Transverse colon (tissue), 3 donors: ENCODE data around the gene TMEM14B.

Experiments
- EP300 ChIP-seq: sonication (generic); formaldehyde crosslinking; IDR thresholded peaks from one replicate; pipeline ENCODE4 v1.6.1; 2017; ENCODE audit warnings: antibody characterized with exemption, low read depth
- TF ChIP-seq, protein P1 (sequence below), 5 experiments: fragments of 200-600 bp in 3 of 5; fragments of 450-650 bp in 2 of 5; sonication (generic) in 3 of 5; IDR thresholded peaks; 1 replicate in 2 of 5; 2 replicates in 3 of 5; pipeline ENCODE4 v1.5.1; 2016 to 2017; ENCODE audit warnings: antibody characterized with exemption in 5 of 5, inconsistent platforms in 3 of 5, mild to moderate bottlenecking in 2 of 5, moderate library complexity in 1 of 5

DNA sequence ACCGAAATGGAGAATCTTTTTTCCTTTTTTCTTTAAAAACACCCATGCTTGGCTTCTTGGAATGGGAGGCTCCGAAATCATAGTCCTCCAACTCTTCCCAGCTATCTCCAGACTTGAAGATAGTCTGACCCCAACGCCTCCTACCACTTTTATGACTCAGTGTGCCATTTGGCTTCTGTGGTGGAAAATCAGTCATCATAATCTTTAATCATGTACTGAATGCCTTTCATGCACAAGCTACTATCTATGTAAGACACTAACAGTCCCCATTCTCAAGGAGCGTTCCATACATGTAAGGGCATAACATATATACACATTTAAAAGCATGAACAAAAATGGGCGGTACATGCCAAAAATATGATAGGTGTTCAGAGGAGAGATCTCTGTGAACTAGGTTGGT is 44.1 kb downstream of the TMEM14B start:
- TF ChIP-seq, protein P1, sequence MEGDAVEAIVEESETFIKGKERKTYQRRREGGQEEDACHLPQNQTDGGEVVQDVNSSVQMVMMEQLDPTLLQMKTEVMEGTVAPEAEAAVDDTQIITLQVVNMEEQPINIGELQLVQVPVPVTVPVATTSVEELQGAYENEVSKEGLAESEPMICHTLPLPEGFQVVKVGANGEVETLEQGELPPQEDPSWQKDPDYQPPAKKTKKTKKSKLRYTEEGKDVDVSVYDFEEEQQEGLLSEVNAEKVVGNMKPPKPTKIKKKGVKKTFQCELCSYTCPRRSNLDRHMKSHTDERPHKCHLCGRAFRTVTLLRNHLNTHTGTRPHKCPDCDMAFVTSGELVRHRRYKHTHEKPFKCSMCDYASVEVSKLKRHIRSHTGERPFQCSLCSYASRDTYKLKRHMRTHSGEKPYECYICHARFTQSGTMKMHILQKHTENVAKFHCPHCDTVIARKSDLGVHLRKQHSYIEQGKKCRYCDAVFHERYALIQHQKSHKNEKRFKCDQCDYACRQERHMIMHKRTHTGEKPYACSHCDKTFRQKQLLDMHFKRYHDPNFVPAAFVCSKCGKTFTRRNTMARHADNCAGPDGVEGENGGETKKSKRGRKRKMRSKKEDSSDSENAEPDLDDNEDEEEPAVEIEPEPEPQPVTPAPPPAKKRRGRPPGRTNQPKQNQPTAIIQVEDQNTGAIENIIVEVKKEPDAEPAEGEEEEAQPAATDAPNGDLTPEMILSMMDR (IDR thresholded peaks at IDR 0.05): no peak
- TF ChIP-seq EP300: no peak
